Panc1 (cell line): ENCODE results near the gene ENDOV.

Experiments
- SIN3A ChIP-seq: IDR thresholded peaks from 2 replicates; pipeline ENCODE4 v1.6.1; 2012; ENCODE audit warnings: low read depth, mild to moderate bottlenecking, low read length, moderate library complexity, borderline replicate concordance; ENCODE audit not compliant: insufficient read depth
- TF ChIP-seq, protein P1 (sequence below): fragments of 450-650 bp; IDR thresholded peaks from 2 replicates; pipeline ENCODE4 v1.5.1; 2017; ENCODE audit warnings: mild to moderate bottlenecking

DNA sequence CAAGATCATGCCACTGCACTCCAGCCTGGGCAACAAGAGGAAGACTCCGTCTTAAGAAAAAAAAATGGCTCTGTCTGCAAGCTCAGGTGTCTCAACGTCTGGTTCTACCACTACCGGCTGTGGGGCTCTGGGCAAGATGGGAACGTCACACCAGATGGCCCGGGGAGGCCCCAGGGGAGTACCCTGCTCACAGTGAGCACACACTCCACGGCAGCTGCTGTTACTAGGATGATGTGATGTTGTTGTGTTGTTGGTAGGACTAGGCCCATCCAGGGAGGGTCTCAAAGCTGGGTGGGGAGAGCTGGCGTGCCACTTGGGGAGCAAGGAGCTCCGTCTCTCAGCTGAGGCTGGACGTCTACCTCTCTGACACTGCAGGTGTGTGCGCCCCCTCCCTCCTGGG, 70.9 kb downstream of the ENDOV start:
- TF ChIP-seq, protein P1, sequence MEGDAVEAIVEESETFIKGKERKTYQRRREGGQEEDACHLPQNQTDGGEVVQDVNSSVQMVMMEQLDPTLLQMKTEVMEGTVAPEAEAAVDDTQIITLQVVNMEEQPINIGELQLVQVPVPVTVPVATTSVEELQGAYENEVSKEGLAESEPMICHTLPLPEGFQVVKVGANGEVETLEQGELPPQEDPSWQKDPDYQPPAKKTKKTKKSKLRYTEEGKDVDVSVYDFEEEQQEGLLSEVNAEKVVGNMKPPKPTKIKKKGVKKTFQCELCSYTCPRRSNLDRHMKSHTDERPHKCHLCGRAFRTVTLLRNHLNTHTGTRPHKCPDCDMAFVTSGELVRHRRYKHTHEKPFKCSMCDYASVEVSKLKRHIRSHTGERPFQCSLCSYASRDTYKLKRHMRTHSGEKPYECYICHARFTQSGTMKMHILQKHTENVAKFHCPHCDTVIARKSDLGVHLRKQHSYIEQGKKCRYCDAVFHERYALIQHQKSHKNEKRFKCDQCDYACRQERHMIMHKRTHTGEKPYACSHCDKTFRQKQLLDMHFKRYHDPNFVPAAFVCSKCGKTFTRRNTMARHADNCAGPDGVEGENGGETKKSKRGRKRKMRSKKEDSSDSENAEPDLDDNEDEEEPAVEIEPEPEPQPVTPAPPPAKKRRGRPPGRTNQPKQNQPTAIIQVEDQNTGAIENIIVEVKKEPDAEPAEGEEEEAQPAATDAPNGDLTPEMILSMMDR = no peak
- TF ChIP-seq SIN3A = no peak
